Hematopoietic multipotent progenitor cell treated with erythropoietin and hydrocortisone succinate and interleukin-3 and kit ligand, for 6 days (in vitro differentiated cells): ENCODE measurements around the gene DNAJC1.
A peak's percentile ranks its signal among the peaks of the same experiment; 100 is the strongest.
"Not testable (repeated sequence)": the region's sequence is repeated elsewhere in the genome, so short reads cannot be mapped to it uniquely, and the experiment has no call there.

Experiments used
- DNase-seq: peaks from one replicate; pipeline ENCODE4 v3.0.0-alpha.2; 2015

The DNAJC1 gene

GRCh38 chr10:21894648-21895342 lies 108.7 kb downstream of the DNAJC1 start:
- no peak for DNase-seq

GRCh38 chr10:21891439-21891838 lies 112.1 kb downstream of the DNAJC1 start:
- DNase-seq: no peak

GRCh38 chr10:21889477-21890275 lies 113.9 kb downstream of the DNAJC1 start:
- no peak for DNase-seq

GRCh38 chr10:21888959-21889358 lies 114.6 kb downstream of the DNAJC1 start:
- DNase-seq: no peak

DNA sequence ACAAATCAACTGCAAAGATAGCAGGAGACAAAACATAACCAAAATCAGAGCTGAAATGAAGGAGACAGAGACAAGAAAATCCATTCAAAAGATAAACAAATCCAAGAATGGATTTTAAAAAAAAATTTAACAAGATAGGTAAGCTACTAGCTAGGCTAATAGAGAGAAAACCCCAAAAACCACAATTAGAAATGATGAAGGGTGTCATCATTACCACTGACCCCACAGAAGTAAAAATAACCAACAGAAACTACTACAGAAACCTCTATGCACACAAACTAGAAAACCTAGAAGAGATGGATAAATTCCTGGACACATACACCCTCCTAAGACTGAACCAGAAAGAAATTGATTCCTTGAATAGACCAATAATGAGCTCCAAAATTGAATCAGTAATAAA lies 117.6 kb downstream of the DNAJC1 start:
- no peak for DNase-seq

- no peak for DNase-seq
Measured at GRCh38 chr10:21873198-21873597, 130.3 kb downstream of the DNAJC1 start.

GRCh38 chr10:21872771-21873170 lies 130.8 kb downstream of the DNAJC1 start:
- DNase-seq: not testable (repeated sequence)

- DNase-seq: no peak
Measured at GRCh38 chr10:21870849-21871248, 132.7 kb downstream of the DNAJC1 start.

GRCh38 chr10:21869087-21869486 lies 134.4 kb downstream of the DNAJC1 start:
- DNase-seq: not testable (repeated sequence)

GRCh38 chr10:21860718-21861117 lies 142.8 kb downstream of the DNAJC1 start:
- peak; percentile 17 for DNase-seq

DNA sequence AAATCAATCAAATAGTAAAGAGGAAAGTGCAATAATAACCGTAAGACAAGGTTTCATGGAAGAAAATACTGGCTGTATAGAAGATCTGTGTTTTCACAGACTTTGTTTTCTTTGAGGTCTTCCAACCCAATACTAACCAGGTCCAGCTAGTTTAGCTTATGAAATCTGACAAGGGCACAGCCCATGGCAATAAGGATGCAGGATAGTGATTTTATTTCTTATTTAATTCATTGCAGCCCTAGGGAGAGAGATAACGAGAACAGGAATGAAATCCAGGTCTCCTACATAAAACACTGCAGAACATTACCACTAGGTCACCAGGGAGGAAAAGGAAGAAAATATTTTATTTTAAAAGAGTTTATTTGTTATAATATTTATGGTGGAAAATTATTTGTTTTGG lies 145.1 kb downstream of the DNAJC1 start:
- no peak for DNase-seq

- peak; percentile 26 for DNase-seq
Measured at GRCh38 chr10:21849607-21850006, 153.9 kb downstream of the DNAJC1 start.

DNA sequence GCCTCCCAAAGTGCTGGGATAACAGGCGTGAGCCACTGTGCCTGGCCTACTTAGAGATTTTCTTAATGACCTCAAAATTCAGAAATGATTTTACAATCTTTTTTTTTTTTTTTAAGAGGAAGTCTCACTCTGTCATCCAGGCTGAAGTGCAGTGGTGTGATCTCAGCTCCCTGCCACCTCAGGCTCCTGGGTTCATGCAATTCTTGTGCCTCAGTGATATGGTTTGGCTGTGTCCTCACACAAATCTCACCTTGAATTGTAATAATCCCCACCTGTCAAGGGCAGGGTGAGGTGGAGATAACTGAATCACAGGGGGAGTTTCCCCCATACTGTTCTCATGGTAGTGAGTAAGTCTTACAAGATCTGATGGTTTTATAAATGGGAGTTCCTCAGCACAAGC lies 159.9 kb downstream of the DNAJC1 start:
- no peak for DNase-seq

DNA sequence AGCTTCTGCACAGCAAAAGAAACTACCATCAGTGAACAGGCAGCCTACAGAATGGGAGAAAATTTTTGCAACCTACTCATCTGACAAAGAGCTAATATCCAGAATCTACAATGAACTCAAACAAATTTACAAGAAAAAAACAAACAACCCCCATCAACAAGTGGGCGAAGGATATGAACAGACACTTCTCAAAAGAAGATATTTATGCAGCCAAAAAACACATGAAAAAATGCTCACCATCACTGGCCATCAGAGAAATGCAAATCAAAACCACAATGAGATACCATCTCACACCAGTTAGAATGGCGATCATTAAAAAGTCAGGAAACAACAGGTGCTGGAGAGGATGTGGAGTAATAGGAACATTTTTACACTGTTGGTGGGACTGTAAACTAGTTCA lies 162.3 kb downstream of the DNAJC1 start:
- not testable (repeated sequence) for DNase-seq

GRCh38 chr10:21837487-21837886 lies 166.0 kb downstream of the DNAJC1 start:
- DNase-seq: not testable (repeated sequence)

DNA sequence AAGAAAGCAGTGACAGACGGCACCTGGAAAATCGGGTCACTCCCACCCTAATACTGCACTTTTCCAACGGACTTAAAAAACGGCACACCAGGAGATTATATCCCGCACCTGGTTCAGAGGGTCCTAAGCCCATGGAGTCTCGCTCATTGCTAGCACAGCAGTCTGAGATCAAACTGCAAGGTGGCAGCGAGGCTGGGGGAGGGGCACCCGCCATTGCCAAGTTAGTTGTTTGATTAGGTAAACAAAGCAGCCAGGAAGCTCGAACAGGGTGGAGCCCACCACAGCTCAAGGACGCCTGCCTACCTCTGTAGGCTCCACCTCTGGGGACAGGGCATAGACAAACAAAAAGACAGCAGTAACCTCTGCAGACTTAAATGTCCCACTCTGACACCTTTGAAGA lies 169.0 kb downstream of the DNAJC1 start:
- not testable (repeated sequence) for DNase-seq

DNA sequence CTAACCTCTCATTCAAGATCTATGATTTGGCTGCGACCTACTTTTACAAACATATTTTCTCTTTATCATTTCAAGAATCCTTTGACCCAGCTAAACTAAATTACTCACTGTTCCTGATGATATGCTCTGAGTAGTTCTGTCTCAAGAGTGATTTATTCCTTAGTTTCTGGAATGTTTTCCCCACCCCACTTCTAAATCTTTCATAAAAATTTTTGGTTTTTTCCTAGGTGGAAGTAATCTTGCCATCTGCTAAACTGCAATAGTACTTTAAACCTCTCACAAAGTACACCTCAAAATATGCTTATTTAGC lies 170.8 kb downstream of the DNAJC1 start:
- no peak for DNase-seq

GRCh38 chr10:21831986-21832820 lies 171.3 kb downstream of the DNAJC1 start:
- DNase-seq: no peak

DNA sequence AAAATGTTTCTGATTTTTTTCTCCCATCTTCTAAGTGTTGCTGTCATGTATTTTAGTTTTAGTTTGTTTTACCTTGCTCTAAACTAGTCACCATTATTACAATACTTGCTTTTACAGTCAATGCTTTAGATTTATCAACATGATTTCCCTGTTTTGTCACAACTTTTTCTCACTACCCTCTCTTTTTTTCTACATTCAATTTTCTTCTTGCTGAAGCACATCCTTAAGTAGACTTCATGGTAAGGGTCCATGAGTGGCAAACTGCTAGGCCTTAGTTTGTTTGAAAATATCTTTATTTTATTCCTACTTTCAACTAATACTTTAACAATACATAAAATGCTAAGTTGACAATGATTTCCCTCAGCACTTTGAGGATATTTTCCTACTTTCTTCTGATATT lies 173.5 kb downstream of the DNAJC1 start:
- no peak for DNase-seq

- DNase-seq: no peak
Measured at GRCh38 chr10:21827308-21827707, 176.2 kb downstream of the DNAJC1 start.

GRCh38 chr10:21826725-21827124 lies 176.8 kb downstream of the DNAJC1 start:
- DNase-seq: no peak

DNA sequence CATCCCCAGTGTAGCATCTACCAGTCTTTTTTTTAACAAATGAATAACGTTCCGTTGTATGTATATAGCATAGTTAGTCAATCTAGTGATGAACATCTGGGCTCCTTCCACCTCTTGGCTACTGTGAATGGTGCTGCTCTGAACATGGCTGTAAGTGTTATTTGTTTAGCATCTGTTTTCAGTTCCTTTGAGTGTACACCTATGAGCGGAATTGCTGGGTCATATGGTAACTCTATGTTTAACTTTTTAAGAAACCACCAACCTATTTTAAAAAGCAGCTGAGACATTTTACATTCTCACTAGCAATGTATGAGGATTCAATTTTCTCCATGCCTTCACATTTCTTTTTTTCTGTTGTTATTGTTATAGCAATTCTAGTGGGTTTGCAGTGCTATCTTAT lies 178.2 kb downstream of the DNAJC1 start:
- no peak for DNase-seq

- DNase-seq: peak; percentile 15
Measured at GRCh38 chr10:21824409-21824808, 179.1 kb downstream of the DNAJC1 start.

DNA sequence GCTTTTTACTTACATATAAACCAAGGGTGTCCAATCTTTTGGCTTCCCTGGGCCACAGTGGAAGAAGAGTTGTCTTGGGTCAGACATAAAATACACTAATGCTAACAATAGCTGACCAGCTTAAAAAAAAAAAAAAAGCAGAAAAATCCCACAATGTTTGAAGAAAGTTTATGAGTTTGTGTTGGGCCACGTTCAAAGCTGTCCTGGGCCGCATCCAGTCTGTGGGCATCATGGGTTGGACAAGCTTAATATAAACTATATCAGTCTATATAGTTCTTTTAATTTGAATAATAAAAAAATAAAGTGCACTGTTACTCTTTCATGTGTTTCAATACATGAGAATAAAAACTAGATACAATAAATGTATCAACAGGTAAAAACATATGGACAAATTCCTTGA lies 179.9 kb downstream of the DNAJC1 start:
- no peak for DNase-seq
